Occipital lobe (tissue), 2 donors: ENCODE data around the gene SLC4A4. TPM values are rescaled to one million over a fixed set of nuclear protein-coding genes. Genes with fewer than 3 reads are reported as not detected.

Experiments
- DNase-seq: peaks from one replicate; lab custom pipeline; 2025; lab: John Stamatoyannopoulos, UW
- total RNA-seq: library from RNA; depleted of rRNA; stranded (reverse); fragments of >200 nt; gene quantifications from one replicate; pipeline ENCODE4 v1.2.3, GENCODE V29; 2014

Gene SLC4A4
- 15.6 TPM for total RNA-seq

DNA sequence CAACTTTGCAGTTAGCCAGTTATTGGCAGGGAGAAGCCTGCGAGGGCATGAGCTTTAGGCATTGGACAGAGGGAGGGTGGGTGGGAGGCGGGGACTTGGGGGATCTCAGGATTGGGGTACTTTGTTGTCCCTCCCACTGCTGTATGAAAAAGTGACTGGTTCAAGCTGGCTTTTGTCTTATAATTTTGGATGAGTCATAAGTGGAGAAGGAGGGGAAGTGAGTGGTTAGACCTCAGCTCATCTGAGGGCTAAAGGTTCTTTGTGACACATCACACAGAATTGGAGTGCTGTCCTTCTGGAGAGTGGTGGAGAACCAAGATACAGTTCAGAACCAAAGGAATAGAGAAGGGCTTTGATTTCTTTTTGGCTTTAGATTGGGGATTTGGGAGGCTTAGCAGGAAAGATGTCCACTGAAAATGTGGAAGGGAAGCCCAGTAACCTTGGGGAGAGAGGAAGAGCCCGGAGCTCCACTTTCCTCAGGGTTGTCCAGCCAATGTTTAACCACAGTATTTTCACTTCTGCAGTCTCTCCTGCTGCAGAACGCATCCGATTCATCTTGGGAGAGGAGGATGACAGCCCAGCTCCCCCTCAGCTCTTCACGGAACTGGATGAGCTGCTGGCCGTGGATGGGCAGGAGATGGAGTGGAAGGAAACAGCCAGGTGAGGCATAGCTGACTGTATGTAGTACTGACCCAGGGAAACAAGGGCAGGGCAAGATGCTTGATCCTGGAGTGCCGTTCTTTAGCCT, at the start of gene SLC4A4:
Gene SLC4A4, plus strand, starts transcription at position 175 of the 748 bp plus-strand sequence.
- no peak for DNase-seq

DNA sequence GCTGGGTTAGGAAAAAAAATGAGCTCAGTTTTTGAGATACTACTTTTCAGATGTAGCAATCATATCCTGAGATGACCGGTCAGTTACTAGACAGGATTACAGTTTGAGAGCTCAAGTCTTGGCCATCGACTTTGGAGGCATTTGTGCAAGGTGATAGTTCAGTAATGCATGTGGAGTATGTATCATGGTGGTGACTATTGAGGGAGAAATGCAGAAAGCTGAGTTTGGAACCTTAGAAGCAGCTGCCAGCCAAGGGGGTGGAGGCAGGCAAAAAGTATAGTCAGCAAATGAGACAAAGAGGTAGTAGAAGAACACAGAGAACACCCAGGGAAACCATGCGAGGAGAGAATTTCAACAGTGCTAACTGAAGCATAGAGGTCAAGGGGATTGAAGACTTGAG, 48.7 kb upstream of the SLC4A4 start:
- no peak for DNase-seq

DNA sequence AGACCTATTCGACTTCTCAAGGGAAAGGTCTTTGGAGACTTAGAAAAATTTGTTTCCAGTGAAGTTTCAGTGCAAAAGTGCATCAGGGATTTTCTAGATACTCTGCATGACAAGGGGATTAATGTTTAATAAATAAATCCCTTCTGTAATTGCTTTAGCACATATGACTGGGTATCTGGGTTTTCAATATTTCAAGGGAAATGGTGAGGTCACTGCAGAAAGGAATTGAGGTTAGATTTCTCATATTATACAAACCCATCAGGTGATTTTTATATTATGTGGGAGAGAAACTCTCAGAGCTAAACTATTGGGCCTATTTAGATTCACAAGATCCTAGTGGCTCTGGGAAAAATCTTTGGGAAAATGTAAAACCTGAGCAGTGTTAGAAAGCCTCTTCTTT, 48.3 kb upstream of the SLC4A4 start:
- DNase-seq, result no peak

DNA sequence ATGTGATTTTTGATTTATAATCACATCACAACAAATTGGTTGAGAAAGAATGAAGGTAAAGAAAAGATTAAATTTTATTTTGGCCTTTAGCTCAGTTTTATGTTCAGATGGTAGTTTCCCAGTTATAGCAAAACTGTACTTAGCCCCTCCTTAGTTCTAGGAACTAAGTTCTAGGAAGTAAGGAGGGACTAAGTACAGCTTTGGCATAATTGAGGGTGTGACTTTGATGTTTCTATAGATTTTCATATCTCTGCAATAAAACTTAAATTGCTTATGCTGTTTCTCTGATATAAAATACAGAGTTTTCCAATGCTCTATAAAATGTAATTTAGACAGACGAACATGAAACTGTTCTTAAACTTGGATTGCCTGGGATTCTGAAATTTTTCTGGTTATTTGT, 46.6 kb upstream of the SLC4A4 start:
- DNase-seq, result no peak

DNA sequence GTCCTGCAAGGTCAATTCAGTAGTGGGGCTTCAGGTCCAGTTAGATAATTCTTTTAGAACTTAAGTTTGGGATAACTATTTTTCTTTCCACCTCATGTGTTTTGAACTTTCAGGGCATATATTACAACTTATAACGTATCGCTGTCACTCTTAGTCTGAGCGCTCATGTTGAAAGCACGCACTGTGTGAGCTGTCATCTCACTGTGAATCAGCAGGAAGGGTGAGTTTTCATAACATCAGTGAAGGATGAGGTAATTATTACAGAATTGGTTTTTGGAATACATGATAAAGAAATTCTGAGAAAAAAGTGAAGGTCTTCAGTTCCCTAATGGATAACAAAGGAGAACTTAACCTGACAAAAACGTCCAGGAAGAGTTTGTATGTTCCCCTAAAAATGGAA, 45.1 kb upstream of the SLC4A4 start:
- no peak for DNase-seq

DNA sequence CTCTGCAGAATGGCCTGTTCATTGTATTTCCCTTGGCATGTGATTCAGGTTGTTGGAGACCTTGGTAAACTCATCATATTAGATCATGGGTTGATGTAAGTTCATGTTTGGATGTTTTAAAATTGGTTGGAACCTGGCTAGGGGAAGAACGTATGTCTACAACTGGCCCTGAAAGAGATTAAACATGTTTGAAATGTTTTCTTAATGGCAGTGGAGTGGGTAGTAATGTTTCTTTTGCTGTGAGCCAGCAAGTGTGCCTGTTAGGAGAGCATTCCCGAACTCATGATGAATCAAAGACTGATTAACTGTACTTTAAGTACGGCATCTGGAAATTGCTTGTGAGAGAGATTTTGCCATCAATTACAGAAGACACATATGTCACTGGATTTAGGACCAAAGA, 44.5 kb upstream of the SLC4A4 start:
- no peak for DNase-seq

DNA sequence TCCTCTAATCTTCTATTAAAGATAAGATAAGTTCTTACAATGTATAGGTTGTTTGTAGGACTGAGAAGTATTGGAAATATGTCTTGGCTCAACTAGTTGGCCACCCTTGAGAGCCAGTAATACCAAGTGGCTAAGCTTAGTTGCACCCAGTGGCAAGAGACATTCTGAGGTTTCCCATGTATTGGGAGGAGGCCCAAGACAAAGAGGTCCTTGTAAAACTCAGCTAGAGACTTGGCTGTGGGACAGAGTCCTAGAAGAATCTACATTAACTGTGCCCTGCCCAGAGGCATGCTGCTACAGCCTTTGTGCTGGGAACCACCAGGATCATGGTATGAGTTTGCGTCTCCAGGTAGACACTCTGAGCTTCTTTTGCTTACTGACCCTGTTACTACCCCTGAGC, 41.9 kb upstream of the SLC4A4 start:
- DNase-seq, result no peak

DNA sequence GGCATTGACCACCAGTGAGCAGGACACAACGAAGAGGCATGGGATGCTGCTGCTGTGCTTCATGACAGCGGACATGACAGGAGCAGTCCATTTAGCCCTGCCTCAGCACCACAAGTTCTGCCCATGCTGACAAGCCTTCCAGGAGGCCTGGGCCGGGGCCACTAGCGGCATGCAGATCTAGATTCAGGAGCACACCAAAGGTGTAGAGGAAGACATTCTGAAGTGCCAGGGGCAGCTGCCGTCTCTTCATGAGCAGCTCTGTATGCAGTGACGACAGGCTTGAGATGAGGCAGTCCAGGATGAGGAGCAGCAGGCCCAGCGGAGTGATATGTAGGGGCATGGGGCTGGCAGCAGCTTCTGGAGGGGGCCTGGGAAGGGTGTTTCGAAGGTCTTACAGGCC, 38.5 kb upstream of the SLC4A4 start:
- DNase-seq, result no peak

DNA sequence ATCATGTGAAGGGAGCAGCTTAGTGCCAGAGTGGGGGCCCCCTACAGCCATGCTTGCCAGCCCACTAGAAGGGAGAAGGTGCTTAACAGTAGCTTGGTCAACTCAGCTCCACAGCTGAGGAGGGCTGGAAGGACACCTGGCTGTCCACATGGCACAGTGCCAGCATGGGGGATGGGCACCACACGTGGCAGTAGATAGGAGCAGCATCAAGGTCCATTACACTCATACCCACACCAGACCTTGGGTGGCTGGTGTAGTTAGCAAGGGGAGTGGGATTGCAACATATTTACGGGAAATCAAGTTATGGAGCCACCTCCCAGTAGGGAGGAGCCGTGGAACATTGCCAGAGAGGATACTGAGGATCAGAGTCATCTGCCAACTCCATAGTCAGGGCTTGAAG, 37.9 kb upstream of the SLC4A4 start:
- no peak for DNase-seq

DNA sequence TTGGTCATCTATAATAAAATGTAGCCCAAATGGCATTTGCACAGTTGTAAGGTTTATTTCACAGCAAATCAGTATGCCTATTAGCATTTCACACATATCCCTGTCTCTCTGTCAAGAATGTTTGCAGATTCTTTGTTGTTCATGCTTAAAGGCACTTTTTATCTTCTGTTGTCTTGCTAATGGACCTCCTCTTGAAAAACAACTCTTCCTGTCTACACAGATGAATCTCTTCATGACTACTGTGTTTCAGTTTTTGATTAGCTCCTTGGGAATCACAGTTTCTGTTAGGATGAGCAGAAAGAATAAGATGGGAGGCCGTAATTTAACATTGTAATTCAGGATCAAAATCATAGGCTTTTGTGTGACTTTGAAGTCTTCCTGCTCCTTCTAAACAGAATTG, 35.5 kb upstream of the SLC4A4 start:
- DNase-seq, result no peak

DNA sequence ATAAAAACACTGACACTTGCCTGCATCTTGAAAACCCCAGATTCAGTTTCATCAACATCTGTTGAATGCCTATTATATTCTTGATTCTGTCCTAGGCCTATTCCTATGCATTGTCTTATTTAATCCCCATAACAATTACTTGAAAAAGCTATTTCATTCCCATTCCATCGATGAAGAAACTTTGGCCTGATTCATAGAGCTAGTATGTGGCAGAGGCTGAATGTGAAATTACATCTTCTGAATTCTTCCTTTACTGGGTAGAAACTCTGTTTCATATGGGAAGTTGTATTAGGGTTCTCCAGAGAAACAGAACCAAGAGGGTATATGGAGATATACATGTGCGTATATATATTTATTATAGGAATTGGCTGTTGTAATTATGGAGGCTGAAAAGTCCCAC, 35.0 kb upstream of the SLC4A4 start:
- no peak for DNase-seq

DNA sequence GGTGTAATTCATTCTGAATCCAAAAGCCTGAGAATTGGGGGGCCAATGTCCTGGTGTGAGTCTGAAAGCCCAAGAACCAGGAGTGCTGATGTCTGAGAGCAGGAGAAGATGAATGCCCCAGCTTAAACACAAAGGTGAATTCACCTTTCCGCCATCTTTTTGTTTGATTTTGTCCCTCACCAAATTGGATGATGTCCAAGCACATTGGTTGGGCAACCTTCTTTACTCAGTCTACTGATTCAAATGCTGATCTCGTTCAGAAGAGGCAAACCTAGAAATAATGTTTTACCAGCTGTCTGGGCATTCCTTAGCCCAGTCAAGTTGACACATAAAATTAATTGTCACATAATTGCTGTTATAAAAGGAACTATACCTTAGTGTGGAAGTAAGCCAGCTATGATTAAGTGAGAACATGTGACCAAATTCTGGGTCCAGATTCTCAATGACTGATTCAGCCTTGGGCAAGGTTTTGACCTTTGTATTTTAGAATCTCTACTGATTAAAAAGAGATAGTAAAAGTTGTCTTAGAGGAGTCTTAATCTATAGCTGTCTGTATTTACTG, 34.5 kb upstream of the SLC4A4 start:
- no peak for DNase-seq

DNA sequence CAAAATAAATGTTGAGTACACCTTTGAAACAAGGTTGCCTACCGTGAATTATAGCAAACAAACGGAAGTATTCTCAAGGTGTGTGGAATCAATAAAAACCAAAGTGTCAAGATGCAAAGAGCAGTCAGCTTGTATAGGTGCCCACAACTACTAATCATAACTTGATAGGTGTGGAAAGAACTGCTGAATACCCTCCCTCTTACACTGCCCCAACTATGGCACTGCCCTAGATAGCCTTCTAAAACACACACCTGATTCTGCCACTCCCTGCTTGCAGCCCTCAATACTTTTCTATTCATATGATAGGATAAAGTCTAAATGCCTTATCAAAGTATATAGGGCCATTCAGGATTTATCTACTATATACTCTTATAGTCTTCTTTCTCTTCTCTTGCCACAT, 31.1 kb upstream of the SLC4A4 start:
- no peak for DNase-seq

DNA sequence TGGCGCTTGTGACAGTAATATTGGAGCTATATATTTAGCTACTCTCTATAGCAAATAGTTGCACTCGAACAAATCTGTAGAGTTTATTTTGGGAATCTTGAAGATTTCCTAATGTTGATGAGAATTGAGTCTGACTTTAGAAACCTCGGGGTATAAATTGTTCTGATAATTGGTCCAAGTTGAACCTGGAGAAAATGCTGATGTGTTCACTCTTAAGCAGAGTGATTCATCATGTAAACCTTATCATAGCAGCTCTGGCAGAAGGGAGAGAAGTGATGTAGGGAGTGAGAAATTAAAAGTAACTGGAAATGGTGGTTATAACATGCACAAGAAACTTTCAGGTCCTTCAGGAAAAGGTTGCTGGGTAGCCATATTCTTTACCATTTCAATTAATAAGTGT, 16.4 kb upstream of the SLC4A4 start:
- DNase-seq, result no peak

DNA sequence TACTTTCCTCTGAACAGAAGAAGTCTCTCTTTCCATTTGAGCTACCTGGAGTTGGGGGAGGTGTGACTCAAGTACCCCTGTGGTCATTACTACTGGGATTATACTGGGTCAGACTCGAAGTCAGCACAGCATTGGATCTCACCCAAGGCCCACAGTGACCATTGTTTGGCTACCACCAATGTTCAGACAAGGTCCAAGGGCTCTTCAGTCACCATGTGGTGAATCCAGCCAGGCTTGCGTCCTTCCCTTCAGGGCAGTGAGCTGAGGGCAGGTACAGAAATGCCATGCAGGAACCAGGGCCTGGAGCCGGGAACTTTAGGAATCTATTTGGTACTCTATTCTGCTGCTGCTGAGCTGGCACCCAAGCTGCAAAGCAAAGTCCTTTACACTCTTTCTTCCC, 5.5 kb upstream of the SLC4A4 start:
- no peak for DNase-seq

DNA sequence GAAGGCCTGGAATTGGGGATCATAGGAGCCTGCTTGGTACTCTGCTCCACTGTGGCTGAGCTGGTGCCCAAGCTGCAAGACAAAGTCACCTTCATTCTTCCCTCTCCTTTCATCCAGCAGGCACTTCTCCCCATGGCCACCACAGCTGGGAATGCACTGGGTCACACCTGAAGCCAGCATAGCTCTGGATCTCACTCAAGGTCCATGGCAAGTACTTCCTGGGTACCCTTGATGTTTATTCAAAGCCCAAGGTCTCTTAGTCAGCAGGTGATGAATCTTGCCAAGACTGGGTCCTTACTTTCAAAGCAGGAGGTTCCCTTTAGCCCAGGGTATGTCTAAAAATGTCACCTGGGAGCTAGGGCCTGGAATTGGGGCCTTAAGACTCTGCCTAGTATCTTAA, 4.9 kb upstream of the SLC4A4 start:
- DNase-seq, result no peak

DNA sequence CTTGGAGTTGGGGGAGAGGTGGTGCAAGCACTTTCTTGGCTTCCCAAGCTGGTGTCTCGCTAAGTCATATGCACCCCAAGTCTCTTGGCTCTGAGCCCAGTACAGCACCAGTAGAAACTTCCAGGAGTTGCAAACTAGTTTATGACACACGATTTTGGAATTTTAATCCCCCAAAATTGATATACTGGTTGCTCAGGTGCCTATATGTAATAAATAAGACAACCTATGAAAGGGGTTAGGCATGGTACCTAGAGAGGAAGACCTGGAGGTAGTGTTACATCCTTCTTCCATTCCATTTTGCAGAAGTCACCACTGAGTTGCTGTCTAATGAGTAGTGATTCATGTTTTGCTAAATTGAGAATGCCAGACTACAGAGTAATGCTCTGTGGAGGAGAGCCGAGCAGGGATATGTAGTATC, 4.3 kb upstream of the SLC4A4 start:
- no peak for DNase-seq

DNA sequence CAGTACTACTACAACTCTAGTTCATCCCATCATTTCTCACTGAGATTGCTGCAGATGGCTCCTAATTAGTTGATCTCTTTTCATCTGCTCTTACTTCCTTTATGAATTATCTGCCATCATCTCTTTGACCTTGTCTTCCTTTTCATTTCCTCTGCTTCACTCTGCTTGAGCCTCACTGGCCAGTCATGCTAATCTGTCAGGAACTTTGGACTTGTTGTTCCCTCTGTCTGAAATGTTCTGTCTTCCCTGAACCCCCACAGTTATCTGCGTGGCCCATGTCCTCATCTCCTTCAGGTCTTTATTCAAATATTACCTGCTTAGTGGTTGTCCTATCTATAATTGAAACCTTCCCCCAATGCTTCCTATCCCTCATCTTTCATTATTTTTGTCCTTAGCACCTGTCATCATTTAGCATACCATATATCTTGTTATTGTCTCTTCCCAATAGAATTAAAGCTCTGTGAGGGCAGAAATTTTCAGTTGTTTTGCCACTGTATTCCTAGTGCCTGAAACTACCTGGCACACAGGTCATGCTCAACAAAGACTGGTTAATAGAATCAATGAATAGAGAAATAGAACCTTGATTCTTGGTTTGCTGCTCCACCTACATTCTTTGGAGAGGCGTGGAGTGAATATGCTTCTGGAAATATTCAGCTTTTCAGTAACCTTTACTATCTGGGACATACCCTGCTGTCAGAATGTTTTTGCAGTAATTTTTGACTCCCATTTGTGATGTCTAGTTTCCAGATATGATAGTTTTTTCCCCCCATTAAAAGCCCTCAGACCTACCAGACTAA, 5.0 kb downstream of the SLC4A4 start:
- no peak for DNase-seq

DNA sequence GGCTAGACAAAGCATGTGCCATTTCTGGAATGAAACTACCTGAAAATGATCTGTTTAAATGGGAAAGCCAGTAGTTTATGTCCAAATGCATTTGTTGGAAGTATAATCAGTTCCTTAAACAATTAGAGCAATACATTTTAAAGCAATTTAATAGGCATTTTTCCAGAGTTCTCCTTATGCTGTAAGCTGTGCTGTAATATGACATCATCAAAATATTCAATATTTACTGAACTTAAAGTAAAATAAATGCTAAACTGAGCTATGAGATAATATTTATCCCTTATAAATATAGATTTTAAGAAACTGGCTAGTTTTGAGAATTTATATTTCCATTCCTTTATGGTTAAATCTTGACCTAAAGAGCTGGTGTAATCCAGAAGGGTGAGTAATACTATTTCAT, 7.9 kb downstream of the SLC4A4 start:
- DNase-seq, result no peak

DNA sequence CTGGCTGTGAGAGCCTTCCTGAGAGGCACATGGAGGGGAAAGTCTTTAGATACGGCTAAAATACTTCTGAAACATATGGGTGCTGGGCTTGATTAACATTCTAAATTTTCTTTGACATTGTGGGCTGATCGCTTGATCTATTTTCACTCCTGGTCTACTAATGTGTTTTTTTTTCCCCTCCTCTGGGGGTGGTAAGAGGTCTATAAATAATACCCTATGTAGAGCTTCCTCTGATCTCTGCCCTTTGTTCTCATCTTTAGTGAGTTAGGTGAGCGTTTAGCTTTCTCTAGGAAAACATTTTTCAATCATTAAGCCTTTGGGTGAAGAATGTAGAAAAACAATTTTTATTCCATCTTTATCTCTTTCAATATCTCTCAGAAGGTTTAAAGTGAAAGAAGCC, 9.8 kb downstream of the SLC4A4 start:
- DNase-seq, result no peak

DNA sequence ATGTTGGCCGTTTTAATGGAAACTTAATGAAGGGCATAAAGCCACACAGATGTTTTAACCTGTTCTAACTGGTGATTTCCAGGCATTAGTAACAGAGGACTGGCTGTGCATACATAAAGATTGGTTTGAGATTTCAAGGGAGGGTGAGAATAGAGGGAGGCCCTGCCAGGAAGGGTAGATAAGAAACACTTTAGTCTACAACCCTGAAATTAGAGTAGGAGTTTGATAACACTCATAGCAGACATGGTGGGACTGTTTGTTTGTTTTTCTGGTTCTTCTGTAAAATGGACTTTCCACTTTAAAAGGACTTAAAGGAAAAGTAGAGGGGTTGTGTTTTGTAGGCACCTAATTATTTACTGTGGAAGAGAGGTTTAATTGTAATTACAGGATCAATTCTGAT, 16.2 kb downstream of the SLC4A4 start:
- DNase-seq, result no peak

DNA sequence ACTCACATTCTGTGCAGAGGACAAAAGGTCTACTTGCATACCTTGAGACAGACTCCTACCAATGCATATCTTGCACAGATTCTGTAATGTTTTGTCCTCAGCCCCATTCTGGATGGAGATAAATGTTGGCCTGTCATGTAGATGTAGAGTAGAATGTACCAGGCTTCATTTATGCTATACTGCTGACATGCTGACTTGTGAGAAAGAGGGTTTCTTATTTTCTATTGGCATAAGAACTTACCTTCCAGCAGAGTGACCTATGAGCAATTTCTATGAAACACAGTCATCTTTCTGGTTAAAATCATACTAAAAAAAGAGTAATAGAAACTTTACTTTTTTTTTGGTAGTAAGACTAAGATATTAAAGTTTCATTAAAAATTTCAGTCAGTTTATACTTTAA, 17.2 kb downstream of the SLC4A4 start:
- no peak for DNase-seq
